Ectodermal cell (in vitro differentiated cells): ENCODE data around the gene TSFM.
"Not testable (repeated sequence)": the region's sequence is repeated elsewhere in the genome, so short reads cannot be mapped to it uniquely, and the experiment has no call there.

ENCODE experiments used
- H3K27ac ChIP-seq: 2 replicates; pipeline ENCODE4 v1.7.0; 2013; ENCODE audit warnings: mild to moderate bottlenecking, low read depth, low read length; ENCODE audit not compliant: insufficient read depth, poor library complexity, severe bottlenecking
- H3K27me3 ChIP-seq: 2 replicates; pipeline ENCODE4 v1.7.0; 2013; ENCODE audit warnings: mild to moderate bottlenecking, low read length; ENCODE audit not compliant: insufficient read depth, control insufficient read depth, poor library complexity, severe bottlenecking
- H3K36me3 ChIP-seq: one replicate; pipeline ENCODE4 v1.7.0; 2013; ENCODE audit warnings: low read length; ENCODE audit not compliant: control insufficient read depth, insufficient read depth
- H3K4me1 ChIP-seq: one replicate; pipeline ENCODE4 v1.7.0; 2013; ENCODE audit warnings: low read length; ENCODE audit not compliant: control insufficient read depth, insufficient read depth
- H3K4me3 ChIP-seq: 2 replicates; pipeline ENCODE4 v1.7.0; 2013; ENCODE audit warnings: low read depth, low read length, control low read depth; ENCODE audit not compliant: insufficient read depth
- H3K9me3 ChIP-seq: 2 replicates; pipeline ENCODE4 v1.7.0; 2013; ENCODE audit warnings: mild to moderate bottlenecking, low read length, moderate library complexity; ENCODE audit not compliant: control insufficient read depth
- WGBS, 2 experiments: methylation state at CpG; one replicate each; pipeline ENCODE4 v1.1.7; 2013; ENCODE audit warnings: missing lambda C conversion rate in 2 of 2; 5-methylcytosine and 5-hydroxymethylcytosine counted together

TSFM gene

DNA sequence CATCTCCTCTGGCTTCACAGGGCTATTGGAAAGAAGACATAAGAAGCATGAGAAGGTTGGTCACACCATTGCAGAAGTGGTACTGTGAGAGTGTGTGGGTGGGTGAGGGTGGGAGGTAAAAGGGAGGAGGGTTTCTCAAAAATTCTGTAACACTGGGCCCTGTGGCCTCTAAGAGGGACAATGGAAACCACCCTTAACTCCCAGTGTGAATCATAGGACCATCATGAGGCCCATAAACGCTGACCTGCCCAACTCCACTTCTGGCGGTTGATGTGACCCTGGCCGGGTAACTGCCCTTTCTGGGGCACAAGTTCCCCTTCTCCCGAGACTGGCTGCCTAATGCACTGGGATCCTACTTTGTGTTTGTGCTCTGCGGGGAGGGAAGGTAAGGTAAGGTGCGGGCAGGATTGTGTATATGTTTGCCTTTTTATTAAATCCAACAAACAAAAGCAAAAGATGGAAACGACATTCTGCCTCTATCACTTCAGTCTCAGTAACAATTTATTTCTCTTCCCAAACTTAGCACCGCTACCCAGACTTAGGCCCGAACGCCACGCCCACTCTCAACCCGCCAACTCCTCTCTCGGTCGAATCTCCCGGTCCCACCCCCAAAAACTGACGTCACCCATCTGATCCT is 11.2 kb upstream of the TSFM start:
- peaks cover 13% of the 10 kb centered on the region for H3K4me1 ChIP-seq
- peak overlapping the region; percentile 92 for H3K27ac ChIP-seq
- H3K9me3 ChIP-seq: no peaks in the 10 kb centered on the region
- WGBS, 2 experiments: 2 to 3% methylated on average over 14 of the region's 16 CpGs
- peaks cover 26% of the 10 kb centered on the region for H3K27me3 ChIP-seq
- no peaks in the 10 kb centered on the region for H3K36me3 ChIP-seq
- H3K4me3 ChIP-seq: peak overlapping the region; percentile 59

DNA sequence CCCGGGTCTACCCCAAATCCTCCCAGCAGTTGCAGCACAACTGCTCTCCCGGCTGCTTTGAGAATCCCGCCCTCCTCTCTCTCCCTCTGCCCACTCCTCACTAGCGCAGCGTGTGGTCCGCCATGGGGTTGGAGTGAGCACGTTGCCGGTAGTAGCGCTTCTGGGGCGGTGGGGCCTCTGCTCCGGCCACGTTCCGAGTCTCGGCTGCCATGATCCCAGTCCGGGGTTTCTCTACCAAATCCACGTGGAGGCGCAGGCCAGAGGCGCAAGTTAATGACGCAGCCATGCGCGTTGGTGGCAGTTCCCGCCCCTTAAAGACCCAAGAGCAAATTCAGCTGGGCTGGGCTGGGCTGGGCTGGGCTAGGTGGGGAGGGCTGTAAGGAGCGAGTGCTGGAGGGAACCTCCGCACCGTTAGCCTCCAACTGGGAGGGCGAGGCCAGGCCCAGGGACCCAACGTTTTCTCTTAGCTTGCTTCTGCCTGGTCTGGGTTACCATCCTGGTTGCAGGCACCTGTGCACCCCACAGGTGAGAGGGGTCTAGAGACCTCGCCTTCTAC is 10.6 kb upstream of the TSFM start, which contains the start of gene METTL1:
METTL1 (minus strand) TSS at position 233 of the 556 bp plus-strand sequence; CDS start at position 211, 22 bp downstream.
- no peaks in the 10 kb centered on the region for H3K36me3 ChIP-seq
- 0% methylated on average over 28 of the region's 28 CpGs for WGBS, 2 experiments

DNA sequence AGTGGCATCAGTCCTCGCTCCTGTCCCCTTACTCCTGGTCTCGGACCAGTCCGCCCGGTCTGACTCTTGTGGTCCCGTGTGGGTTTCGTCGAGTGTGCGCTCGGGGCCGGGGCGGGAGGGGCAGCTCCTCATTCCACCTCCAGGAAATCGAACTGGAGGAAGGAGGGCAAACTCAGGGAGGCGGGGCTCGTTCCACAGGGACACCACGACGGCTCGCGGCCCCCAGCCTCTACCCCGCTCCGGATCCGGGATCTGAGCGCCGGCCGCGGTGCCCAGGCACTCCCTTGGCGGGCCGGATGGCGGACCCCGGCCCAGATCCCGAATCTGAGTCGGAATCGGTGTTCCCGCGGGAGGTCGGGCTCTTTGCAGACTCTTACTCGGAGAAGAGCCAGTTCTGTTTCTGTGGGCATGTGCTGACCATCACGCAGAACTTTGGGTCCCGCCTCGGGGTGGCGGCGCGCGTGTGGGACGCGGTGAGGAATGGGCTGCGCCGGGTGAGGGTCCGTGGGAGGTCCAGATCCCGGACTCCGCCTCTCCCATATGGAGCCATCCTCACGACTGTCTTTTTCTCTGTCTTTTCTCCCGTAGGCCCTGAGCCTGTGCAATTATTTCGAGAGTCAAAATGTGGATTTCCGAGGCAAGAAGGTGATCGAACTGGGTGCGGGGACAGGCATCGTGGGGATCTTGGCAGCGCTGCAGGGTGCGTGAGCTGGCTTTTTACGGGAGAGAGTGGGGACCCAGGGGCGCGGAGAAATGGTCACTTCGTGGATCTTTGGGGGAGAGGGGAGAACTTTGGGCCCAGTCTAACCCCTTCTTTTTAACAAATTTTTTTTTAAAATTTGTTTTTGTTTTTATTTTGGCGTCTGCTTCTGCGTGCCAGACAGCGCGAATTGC is 9.9 kb upstream of the TSFM start, which contains the start of gene EEF1AKMT3:
EEF1AKMT3 (plus strand) TSS at position 186 of the 894 bp plus-strand sequence; CDS start at position 297, 111 bp downstream.
- Histone ChIP-seq H3K27me3 (peaks cover 12% of the 10 kb centered on the region), H3K4me3 (peak within 1 kb of the TSS; percentile 59), H3K9me3 (no peaks in the 10 kb centered on the region), H3K4me1 (peaks cover 2% of the 10 kb centered on the region), H3K27ac (peak within 1 kb of the TSS; percentile 92), H3K36me3 (no peaks in the 10 kb centered on the region)
- WGBS, 2 experiments: 7% methylated on average over 67 of the region's 67 CpGs

More for the DNA sequence above, 10.6 kb upstream of the TSFM start, which contains the start of gene METTL1:
- Histone ChIP-seq H3K27ac (peak within 1 kb of the TSS; percentile 92), H3K27me3 (peaks cover 20% of the 10 kb centered on the region), H3K4me3 (peak within 1 kb of the TSS; percentile 59), H3K9me3 (no peaks in the 10 kb centered on the region), H3K4me1 (peaks cover 7% of the 10 kb centered on the region)

DNA sequence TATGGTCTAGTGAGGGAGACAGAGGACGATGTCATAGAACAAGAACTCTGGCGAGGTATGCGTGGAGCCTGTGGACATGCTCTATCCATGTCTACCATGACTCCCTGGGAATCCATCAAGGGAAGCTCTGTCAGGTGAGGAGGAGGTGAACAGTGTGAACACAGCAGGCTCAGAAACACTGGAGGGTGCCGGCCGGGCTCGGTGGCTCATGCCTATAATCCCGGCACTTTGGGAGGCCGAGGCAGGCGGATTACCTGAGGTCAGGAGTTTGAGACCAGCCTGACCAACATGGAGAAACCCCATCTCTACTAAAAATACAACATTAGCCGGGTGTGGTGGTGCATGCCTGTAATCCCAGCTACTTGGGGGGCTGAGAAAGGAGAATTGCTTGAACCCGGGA is 8.0 kb upstream of the TSFM start:
- not testable (repeated sequence) for H3K4me3 ChIP-seq, H3K27ac ChIP-seq, H3K9me3 ChIP-seq, H3K4me1 ChIP-seq, H3K36me3 ChIP-seq
- WGBS, 2 experiments: 93 to 94% methylated on average over 11 of the region's 11 CpGs
- peaks cover 10% of the 10 kb centered on the region for H3K27me3 ChIP-seq

DNA sequence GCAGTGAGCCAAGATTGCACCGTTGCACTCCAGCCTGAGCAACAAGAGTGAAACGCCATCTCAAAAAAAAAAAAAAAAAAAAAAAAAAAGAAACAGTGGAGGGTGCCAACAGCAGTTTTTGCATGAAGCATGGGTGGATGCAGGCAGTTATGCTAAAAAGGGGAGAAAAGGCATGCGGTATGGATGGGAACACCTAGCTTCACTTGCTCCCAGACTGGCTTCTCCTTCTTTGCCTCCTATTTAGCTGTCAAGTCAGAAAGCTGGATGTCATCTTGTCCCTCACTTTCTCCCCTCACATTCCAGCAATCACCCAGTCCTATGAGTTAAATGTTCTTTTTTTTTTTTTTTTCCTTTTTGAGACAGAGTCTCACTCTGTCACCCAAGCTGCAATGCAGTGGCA is 7.5 kb upstream of the TSFM start:
- H3K4me1 ChIP-seq: peaks cover 2% of the 10 kb centered on the region
- no peaks in the 10 kb centered on the region for H3K9me3 ChIP-seq
- no peak overlapping the region for H3K4me3 ChIP-seq
- no peaks in the 10 kb centered on the region for H3K36me3 ChIP-seq
- WGBS, 2 experiments: 84 to 92% methylated on average over 3 of the region's 3 CpGs
- H3K27me3 ChIP-seq: peaks cover 10% of the 10 kb centered on the region
- no peak overlapping the region for H3K27ac ChIP-seq

DNA sequence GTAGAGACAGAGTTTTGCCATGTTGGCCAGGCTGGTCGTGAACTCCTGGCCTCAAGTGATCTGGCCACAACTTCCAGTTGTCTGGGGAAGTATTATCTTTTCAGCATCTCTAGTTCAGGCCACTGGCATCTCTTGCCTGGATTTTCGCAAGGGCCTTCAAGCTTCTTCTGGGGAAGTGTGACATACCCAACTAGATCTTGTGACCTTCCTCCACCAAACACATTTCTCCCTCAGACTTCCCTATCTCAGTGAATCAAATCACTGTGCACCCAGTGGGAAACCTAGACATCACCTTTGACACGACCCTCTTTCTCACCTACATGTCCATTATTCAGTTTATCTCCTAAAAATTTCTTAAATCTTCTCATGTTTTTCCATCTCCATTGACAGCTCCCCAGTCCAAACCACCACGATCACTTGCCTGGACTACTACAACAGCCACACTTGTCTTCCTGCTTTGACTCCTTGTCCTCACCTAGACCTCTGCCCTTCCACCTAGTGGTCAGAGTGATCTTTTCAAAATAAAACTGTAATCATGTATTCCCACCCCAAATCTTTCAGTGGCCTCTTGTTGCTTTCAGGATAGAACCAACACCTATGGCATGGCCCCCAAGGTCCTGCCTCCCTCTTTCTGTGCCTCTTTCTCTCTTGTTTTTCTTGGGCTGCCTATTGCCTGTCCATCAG is 6.9 kb upstream of the TSFM start:
- Histone ChIP-seq H3K36me3 (no peaks in the 10 kb centered on the region), H3K27me3 (peaks cover 10% of the 10 kb centered on the region), H3K27ac (no peak overlapping the region), H3K9me3 (no peaks in the 10 kb centered on the region), H3K4me1 (peaks cover 2% of the 10 kb centered on the region), H3K4me3 (no peak overlapping the region)
- 83 to 86% methylated on average over 4 of the region's 4 CpGs for WGBS, 2 experiments

DNA sequence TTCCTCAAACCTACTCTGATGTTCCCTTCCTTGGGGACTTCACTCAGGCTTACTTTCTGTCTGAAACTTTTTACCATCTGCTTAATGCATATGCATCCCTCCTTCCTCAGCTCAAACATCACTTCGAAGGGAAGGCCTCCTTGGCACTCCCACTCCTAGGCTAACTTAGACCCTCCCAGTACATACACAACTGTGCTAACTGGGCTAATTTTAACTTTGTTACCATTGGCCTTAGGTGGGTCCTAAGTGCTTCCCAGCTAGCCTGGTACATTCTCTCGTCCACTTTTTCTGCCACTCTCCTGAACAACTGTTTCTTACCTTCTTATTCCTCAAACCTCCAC is 6.4 kb upstream of the TSFM start:
- WGBS, 2 experiments: 86 to 88% methylated on average over 2 of the region's 2 CpGs
- H3K27me3 ChIP-seq: peaks cover 10% of the 10 kb centered on the region
- no peak overlapping the region for H3K4me3 ChIP-seq
- H3K27ac ChIP-seq: no peak overlapping the region
- H3K4me1 ChIP-seq: no peaks in the 10 kb centered on the region
- H3K36me3 ChIP-seq: no peaks in the 10 kb centered on the region
- H3K9me3 ChIP-seq: no peaks in the 10 kb centered on the region

DNA sequence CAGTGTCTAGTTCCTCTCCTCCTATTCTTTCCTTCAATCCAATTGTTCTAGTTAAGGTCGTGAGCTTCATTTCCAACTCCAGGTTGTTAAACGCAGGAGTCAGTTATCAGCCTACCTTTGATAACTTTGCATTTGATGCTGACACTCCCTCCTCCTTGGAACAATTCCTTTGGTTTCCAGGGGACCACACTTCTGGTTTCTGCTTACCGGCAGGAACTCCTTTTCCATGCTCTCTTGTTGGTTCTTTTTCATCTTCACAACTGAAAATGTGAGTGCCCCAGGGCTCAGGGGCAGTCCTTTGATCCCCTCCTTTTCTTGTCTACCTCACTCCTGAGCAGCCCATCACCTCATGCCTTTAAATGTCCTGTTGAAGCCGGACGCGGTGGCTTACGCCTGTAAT is 5.2 kb upstream of the TSFM start:
- Histone ChIP-seq H3K9me3 (no peaks in the 10 kb centered on the region), H3K4me1 (no peaks in the 10 kb centered on the region), H3K27ac (no peak overlapping the region), H3K27me3 (peaks cover 10% of the 10 kb centered on the region), H3K4me3 (no peak overlapping the region), H3K36me3 (no peaks in the 10 kb centered on the region)
- WGBS, 2 experiments: 78 to 93% methylated on average over 7 of the region's 7 CpGs

DNA sequence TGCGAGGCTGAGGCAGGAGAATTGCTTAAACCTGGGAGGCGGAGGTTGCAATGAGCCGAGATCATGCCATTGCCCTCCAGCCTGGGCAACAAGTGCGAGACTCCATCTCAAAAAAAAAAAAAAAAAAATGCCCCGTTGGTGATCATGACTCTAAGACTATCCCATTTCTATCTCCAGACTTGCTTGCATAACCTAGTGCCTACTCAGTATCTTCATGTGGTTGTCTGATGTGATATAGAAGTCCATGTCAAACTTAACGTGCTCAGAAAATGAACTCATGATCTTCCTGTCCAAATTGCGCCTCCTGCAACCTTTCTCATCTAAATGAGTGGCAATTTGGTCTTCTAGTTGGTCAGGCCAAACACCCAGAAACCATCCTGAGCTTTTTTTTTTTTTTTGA is 4.7 kb upstream of the TSFM start:
- Histone ChIP-seq H3K4me3 (no peak overlapping the region), H3K36me3 (no peaks in the 10 kb centered on the region), H3K27ac (no peak overlapping the region), H3K9me3 (no peaks in the 10 kb centered on the region), H3K27me3 (peaks cover 8% of the 10 kb centered on the region), H3K4me1 (no peaks in the 10 kb centered on the region)
- WGBS, 2 experiments: 91 to 98% methylated on average over 6 of the region's 7 CpGs

DNA sequence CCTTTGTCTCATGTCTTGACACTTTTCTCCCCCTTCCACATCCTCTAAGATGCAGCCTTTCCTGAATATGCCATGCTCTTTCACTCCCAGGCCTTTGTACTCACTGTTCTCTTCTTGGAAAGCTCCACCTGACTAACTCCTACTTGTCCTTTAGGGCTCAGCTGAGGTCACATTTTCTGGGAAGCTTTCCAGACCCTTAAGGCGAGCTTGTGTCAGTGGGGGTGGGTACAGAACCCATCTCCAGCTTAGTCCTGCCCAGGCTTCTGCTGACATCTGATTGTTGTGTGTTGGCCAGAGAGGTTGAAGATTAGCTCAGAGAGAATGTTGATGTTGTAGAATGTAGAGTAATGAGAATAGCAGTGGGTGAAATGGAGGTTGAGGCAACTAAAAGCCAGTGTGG is 2.9 kb upstream of the TSFM start:
- peaks cover 5% of the 10 kb centered on the region for H3K4me1 ChIP-seq
- 82 to 87% methylated on average over 1 of the region's 1 CpG for WGBS, 2 experiments
- H3K36me3 ChIP-seq: peaks cover 5% of the 10 kb centered on the region
- no peaks in the 10 kb centered on the region for H3K9me3 ChIP-seq
- no peak overlapping the region for H3K27ac ChIP-seq
- H3K27me3 ChIP-seq: no peaks in the 10 kb centered on the region
- no peak overlapping the region for H3K4me3 ChIP-seq
